HepG2 (cell line): ENCODE data around the gene PSMD8. TPM values are rescaled to one million over a fixed set of nuclear protein-coding genes. Genes with fewer than 3 reads are reported as not detected.

Experiments
- ARNT ChIP-seq: fragments of 450-650 bp; IDR thresholded peaks from 2 replicates; pipeline ENCODE4 v1.6.1; 2017
- ATF7 ChIP-seq, 2 experiments: fragments of 450-650 bp in 1 of 2; sonication (generic) in 1 of 2; formaldehyde crosslinking in 1 of 2; IDR thresholded peaks; 2 replicates each; pipeline versions ENCODE4 v1.4.0 to v1.6.1; 2016 to 2020; ENCODE audit warnings: antibody characterized with exemption in 1 of 2, mild to moderate bottlenecking in 1 of 2, missing genetic modification reagents in 1 of 2
- FOSL1 ChIP-seq: sonication (generic); formaldehyde crosslinking; IDR thresholded peaks from 2 replicates; pipeline ENCODE4 v1.9.0; 2021; ENCODE audit warnings: missing genetic modification reagents, borderline replicate concordance
- GABPB1 ChIP-seq: IDR thresholded peaks from 2 replicates; pipeline ENCODE4 v1.6.1; 2016; ENCODE audit warnings: mild to moderate bottlenecking, missing genetic modification reagents, moderate library complexity, missing compliant biosample characterization
- HCFC1 ChIP-seq: fragments of 150-350 bp; IDR thresholded peaks from 2 replicates; pipeline ENCODE4 v1.6.1; 2014; ENCODE audit warnings: low read depth, low read length
- KDM1A ChIP-seq: IDR thresholded peaks from 2 replicates; pipeline ENCODE4 v1.6.1; 2016; ENCODE audit warnings: missing compliant biosample characterization
- NAIF1 ChIP-seq: sonication (generic); formaldehyde crosslinking; IDR thresholded peaks from 2 replicates; pipeline ENCODE4 v1.5.0; 2020; ENCODE audit warnings: mild to moderate bottlenecking, missing genetic modification reagents, borderline replicate concordance
- NR2F6 ChIP-seq, 2 experiments: IDR thresholded peaks; 2 replicates each; pipeline ENCODE4 v1.6.1; 2016; ENCODE audit warnings: antibody characterized with exemption in 1 of 2, mild to moderate bottlenecking in 1 of 2
- RCOR2 ChIP-seq: IDR thresholded peaks from 2 replicates; pipeline ENCODE4 v1.6.1; 2016; ENCODE audit warnings: missing biosample characterization, missing genetic modification reagents
- ZBTB10 ChIP-seq: sonication (generic); formaldehyde crosslinking; IDR thresholded peaks from 2 replicates; pipeline ENCODE4 v1.4.0; 2020; ENCODE audit warnings: missing genetic modification reagents, borderline replicate concordance
- ZBTB37 ChIP-seq: sonication (generic); formaldehyde crosslinking; IDR thresholded peaks from 2 replicates; pipeline ENCODE4 v1.4.0; 2020; ENCODE audit warnings: mild to moderate bottlenecking, missing genetic modification reagents
- ZEB1 ChIP-seq: IDR thresholded peaks from 2 replicates; pipeline ENCODE4 v1.6.1; 2012; ENCODE audit warnings: mild to moderate bottlenecking, low read depth, inconsistent platforms; ENCODE audit not compliant: insufficient replicate concordance
- ZFX ChIP-seq: sonication (generic); formaldehyde crosslinking; IDR thresholded peaks from 2 replicates; pipeline ENCODE4 v1.4.0; 2020; ENCODE audit warnings: mild to moderate bottlenecking, low read depth, missing genetic modification reagents, moderate library complexity
- ZNF10 ChIP-seq: sonication (generic); formaldehyde crosslinking; IDR thresholded peaks from 2 replicates; pipeline ENCODE4 v1.4.0; 2020; ENCODE audit warnings: mild to moderate bottlenecking, low read depth, missing genetic modification reagents, borderline replicate concordance
- ZNF317 ChIP-seq: sonication (generic); formaldehyde crosslinking; IDR thresholded peaks from 2 replicates; pipeline ENCODE4 v1.5.0; 2020; ENCODE audit warnings: mild to moderate bottlenecking, missing genetic modification reagents
- ZNF430 ChIP-seq: sonication (generic); formaldehyde crosslinking; IDR thresholded peaks from 2 replicates; pipeline ENCODE4 v1.9.0; 2021; ENCODE audit warnings: mild to moderate bottlenecking, missing genetic modification reagents
- ZNF510 ChIP-seq: sonication (generic); formaldehyde crosslinking; IDR thresholded peaks from 2 replicates; pipeline ENCODE4 v1.4.0; 2020; ENCODE audit warnings: low read depth, mild to moderate bottlenecking, missing genetic modification reagents
- ZNF574 ChIP-seq: sonication (generic); formaldehyde crosslinking; IDR thresholded peaks from 2 replicates; pipeline ENCODE4 v1.4.0; 2020; ENCODE audit warnings: missing genetic modification reagents
- ZNF703 ChIP-seq: sonication (generic); formaldehyde crosslinking; IDR thresholded peaks from 2 replicates; pipeline ENCODE4 v1.5.1; 2020; ENCODE audit warnings: missing genetic modification reagents, mild to moderate bottlenecking, moderate library complexity, borderline replicate concordance
- ZSCAN22 ChIP-seq: sonication (generic); formaldehyde crosslinking; IDR thresholded peaks from 2 replicates; pipeline ENCODE4 v1.4.0; 2020; ENCODE audit warnings: mild to moderate bottlenecking, missing genetic modification reagents
- polyA plus RNA-seq, 8 experiments: library from polyadenylated mRNA; depleted of rRNA in 3 of 8; stranded (reverse) in 7 of 8; unstranded in 1 of 8; fragments of >200 nt; fragmentation: Illumina TruSeq in 4 of 8; extraction: Trizol in 4 of 8; gene quantifications; 2 replicates each; pipeline versions ENCODE4 v1.2.1 to v1.2.3, GENCODE V29; 2011 to 2016; ENCODE audit warnings: low read depth in 4 of 8, missing spikeins in 1 of 8, mixed read lengths in 1 of 8; ENCODE audit not compliant: insufficient read depth in 1 of 8
- total RNA-seq, 5 experiments: library from RNA; depleted of rRNA; stranded (reverse); fragments of >200 nt; fragmentation: Illumina TruSeq; extraction: Trizol; gene quantifications; 2 replicates each; pipeline ENCODE4 v1.2.3, GENCODE V29; 2016; ENCODE audit warnings: low read depth in 1 of 5
- TF ChIP-seq, protein P1 (sequence below): sonication (generic); formaldehyde crosslinking; IDR thresholded peaks from 2 replicates; pipeline ENCODE4 v1.5.0; 2020; ENCODE audit warnings: missing genetic modification reagents

Gene PSMD8
- total and polyA plus RNA-seq, 2 of the 13 experiments (the other 11 are each of a cell fraction or from before 2014, with no cell fraction given), result 162 to 296 TPM

DNA sequence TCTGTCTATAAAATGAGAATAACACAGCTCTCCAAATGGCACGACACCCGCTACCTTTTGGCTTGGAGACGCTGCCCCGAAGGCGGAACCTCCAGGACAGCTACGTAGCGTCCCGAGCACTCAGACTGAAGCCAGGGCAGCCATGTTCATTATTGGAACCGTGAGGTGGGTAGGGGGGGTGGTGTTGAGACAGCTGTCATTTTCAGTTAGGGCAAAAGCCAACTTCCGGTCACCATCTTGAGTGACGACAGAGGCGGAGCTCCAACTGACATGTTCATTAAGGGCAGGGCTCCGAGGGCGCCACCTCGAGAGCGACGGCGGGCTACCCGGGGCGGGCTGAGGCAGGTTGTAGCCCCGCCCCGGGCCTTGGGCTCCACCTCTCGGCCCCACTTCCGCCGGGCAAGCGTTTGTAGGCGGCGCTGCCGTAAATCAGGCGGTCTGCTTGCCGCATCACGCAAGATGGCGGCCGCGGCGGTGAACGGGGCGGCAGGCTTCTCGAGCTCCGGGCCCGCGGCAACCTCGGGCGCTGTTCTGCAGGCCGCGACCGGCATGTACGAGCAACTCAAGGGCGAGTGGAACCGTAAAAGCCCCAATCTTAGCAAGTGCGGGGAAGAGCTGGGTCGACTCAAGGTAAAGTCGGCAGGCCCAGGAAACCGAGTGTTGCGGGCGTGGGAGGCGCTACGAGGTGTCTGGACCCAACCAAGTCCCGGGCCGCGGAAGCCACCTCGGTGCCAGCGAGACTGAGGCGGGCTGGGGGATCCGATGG is at the start of gene PSMD8 (continued):
- TF ChIP-seq ATF7 (IDR thresholded peaks at IDR 0.05) (peak; percentile 34), ATF7 (CRISPR knock-in tag; IDR thresholded peaks at IDR 0.05) (peak; percentile 62), ZNF574 (CRISPR knock-in tag) (peak; percentile 85), RCOR2 (CRISPR knock-in tag) (peak; percentile 56; the same call in 1 of the 2 replicates), ZEB1 (peak; percentile 23), GABPB1 (CRISPR knock-in tag) (peak; percentile 96), ZNF703 (0 out of 2 replicates have a peak, but pooled peaks have one; percentile 63), ZBTB37 (CRISPR knock-in tag) (no peak), ZFX (CRISPR knock-in tag) (peak; percentile 100), ZBTB10 (CRISPR knock-in tag) (0 out of 2 replicates have a peak, but pooled peaks have one; percentile 45), ZNF10 (CRISPR knock-in tag) (no peak), ARNT (no peak), ZSCAN22 (CRISPR knock-in tag) (0 out of 2 replicates have a peak, but pooled peaks have one; percentile 60), NAIF1 (peak; percentile 99), FOSL1 (no peak), ZNF510 (CRISPR knock-in tag) (peak; percentile 97), KDM1A (CRISPR knock-in tag) (0 out of 2 replicates have a peak, but pooled peaks have one; percentile 49), NR2F6 (IDR thresholded peaks at IDR 0.05) (no peak), NR2F6 (CRISPR knock-in tag; IDR thresholded peaks at IDR 0.05) (no peak; the same call in 1 of the 2 replicates), ZNF317 (peak; percentile 75), ZNF430 (CRISPR knock-in tag) (peak; percentile 94; the same call in 1 of the 2 replicates), HCFC1 (peak; percentile 67; the same call in 1 of the 2 replicates)
- TF ChIP-seq, protein P1, sequence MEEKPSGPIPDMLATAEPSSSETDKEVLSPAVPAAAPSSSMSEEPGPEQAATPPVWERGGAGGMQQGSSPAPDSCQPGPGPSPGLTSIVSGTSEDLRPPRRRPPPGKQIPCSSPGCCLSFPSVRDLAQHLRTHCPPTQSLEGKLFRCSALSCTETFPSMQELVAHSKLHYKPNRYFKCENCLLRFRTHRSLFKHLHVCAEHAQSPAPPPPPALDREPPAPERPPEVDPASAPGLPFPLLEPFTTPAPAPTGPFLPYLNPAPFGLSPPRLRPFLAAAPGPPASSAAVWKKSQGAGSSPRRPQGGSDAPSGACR (CRISPR knock-in tag), result 0 out of 2 replicates have a peak, but pooled peaks have one; percentile 49
